ENCODE results near the gene PROZ.
"Not testable (repeated sequence)": the region's sequence is repeated elsewhere in the genome, so short reads cannot be mapped to it uniquely, and the experiment has no call there.

PROZ gene, protein sequence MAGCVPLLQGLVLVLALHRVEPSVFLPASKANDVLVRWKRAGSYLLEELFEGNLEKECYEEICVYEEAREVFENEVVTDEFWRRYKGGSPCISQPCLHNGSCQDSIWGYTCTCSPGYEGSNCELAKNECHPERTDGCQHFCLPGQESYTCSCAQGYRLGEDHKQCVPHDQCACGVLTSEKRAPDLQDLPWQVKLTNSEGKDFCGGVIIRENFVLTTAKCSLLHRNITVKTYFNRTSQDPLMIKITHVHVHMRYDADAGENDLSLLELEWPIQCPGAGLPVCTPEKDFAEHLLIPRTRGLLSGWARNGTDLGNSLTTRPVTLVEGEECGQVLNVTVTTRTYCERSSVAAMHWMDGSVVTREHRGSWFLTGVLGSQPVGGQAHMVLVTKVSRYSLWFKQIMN

DNA sequence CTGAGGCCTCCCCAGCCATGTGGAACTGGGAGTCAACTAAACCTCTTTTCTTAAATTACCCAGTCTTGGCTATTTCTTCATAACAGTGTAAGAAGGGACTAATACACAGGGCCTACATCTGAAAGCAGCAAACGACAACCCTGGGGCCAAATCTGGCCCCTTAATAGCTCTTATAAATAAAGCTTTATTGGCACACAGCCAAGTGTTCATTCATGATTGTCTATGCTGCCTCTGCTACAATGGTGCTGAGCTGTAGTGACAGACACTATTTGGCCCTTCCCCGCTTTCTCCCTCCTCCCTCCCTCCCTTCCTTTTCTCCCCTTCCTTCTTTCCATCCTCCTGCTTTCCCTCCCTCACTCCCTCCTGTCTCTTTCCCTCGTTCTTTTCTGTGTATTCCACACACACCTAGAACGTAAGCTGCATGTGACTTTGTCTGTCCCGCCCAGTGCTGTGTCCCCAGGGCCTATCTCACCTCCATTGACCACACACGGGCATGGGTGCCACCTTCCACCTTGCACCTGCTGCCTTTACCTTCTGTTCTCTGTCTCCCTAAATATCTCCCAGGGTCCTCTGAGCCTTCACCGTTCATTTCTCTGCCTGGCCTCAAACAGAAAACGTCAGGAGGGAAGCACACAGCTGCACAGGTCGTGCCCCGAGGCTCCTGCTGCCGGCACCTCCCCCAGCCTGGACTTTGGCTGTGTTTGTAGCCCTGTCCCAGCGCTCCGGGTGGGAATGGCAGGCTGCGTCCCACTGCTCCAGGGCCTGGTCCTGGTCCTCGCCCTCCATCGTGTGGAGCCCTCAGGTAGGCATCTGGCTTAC lies at the start of gene PROZ:
TSS of gene PROZ (plus strand) at position 720 of the 819 bp plus-strand sequence. CDS start at position 733, 13 bp downstream.
- DNase-seq: no peak

DNA sequence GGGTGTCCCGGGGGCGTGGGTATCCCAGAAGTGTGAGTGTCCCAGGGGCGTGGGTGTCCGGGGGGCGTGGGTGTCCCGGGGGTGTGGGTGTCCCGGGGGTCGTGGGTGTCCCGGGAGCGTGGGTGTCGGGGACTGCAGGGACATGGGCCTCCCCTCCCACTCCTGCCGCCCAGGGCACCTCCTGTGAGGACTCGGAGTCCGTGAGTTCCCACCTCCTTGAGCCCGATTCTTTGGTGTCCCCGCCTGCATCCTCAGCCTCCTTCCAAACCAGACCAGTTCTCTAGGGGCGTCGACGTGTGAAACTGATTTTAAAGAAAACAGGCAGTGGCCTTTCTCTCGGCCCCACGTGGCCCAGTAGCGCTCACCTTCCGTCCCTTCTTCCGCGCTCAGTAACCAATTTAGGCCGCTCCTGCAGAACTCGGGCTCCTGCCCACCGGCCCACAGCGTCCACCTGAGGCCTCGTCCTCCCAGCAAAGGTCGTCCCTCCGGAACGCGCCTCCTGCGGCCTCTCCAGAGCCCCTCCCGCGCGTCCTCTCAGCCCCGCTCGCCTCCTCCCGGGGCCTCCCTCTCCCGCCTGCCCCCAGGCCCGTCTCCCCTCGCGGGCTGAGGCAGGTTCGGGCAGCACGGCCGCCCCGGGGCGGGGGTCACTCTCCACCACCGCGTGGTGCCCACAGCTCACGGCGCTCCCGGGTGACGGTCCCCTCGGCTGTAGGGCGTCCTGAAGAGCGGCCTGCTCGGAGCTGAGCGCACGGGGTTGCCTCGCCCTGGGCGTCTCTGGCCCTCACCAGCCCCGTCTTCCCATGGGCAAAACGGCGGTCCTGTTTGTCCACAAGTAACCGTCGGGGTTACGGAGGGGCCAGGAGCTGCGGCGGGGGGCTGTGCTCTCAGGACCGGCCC lies 49.0 kb upstream of the PROZ start:
- no peak for DNase-seq

DNA sequence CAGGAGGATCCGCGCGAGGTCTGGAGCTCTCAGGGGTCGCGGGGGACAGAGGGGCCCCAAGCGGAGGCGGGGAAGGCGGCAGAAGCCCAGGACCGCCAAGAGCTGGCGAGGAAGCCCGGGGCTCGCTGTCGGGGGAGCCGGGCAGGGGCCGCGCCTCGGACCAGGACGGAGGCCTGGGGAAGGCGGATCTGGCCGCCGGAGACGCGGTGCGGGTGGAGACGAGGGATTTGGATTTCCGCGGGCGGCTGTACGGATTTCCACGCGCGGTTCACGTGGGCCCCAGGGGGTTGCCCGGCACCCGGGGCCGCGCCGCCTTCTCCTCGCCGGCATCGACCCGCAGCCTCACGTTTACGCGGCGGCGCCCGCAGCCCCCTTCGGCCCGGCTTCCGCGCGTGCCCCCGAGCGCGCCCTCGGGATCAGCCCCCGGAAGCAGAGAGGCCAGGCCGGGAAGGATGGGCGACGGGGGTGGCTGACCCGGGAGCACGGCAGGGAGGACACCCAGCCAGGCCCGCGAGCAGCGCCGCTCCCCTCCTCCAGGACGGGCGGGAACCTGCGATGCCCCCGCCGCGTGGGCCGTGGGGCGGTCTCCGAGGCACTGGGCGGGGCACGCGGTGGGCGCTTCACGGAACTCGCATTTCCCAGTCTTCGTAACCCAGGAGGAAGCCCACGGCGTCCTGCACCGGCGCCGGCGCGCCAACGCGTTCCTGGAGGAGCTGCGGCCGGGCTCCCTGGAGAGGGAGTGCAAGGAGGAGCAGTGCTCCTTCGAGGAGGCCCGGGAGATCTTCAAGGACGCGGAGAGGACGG lies 48.2 kb upstream of the PROZ start:
- DNase-seq: peak; percentile 39

DNA sequence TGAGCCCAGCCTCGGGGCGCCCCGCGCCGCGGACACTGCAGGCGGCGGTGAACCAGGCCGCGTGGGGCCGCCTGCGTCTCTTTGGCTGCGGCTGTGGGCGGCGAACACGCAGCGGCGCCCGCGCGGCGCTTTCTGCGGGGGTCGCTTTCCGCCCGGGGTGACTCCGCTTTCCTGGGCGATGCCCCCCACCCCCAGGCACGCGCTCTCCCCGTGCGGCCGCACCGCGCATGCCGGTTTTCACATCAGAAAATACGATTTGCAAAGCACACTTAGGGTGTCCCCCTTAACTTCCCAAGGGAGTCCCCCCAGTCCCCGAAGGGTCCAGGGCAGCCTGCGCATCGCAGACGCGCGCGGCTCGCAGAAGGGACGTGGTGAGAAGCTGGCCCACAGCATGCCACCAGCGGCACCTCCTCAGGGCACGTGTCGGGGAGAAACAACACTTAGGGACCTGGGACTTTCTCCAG lies 47.6 kb upstream of the PROZ start:
- DNase-seq: no peak

DNA sequence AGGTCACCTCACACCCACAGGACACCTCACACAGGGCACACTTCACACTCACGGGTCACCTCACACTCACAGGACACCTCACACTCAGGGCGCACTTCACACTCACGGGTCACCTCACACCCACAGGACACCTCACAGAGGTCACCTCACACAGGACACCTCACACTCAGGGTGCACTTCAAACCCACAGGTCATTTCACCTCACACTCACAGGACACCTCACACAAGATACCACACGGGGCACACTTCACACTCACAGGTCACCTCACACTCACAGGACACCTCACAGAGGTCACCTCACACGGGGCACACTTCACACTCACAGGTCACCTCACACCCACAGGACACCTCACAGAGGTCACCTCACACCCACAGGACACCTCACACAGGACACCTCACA lies 46.6 kb upstream of the PROZ start:
- DNase-seq: not testable (repeated sequence)

GRCh38 chr13:113112475-113112874 lies 46.0 kb upstream of the PROZ start:
- DNase-seq: not testable (repeated sequence)

GRCh38 chr13:113112893-113113845 lies 45.3 kb upstream of the PROZ start:
- no peak for DNase-seq

DNA sequence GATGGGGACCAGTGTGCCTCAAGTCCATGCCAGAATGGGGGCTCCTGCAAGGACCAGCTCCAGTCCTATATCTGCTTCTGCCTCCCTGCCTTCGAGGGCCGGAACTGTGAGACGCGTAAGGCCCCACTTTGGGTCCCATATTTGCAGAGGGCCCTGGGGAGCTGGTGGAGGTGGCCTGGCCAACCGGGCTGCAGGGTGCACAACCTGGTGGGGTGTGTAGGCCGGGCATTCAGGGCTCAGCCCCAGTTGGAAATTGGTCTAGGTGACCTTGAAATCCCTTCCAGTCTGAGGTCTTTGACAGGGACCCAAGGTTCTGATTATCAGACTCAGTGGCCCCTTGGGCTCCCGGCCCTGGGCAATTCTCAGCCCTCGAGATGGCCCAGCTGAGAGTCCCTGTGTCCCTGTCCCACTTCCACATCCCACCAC lies 44.6 kb upstream of the PROZ start:
- DNase-seq: no peak

DNA sequence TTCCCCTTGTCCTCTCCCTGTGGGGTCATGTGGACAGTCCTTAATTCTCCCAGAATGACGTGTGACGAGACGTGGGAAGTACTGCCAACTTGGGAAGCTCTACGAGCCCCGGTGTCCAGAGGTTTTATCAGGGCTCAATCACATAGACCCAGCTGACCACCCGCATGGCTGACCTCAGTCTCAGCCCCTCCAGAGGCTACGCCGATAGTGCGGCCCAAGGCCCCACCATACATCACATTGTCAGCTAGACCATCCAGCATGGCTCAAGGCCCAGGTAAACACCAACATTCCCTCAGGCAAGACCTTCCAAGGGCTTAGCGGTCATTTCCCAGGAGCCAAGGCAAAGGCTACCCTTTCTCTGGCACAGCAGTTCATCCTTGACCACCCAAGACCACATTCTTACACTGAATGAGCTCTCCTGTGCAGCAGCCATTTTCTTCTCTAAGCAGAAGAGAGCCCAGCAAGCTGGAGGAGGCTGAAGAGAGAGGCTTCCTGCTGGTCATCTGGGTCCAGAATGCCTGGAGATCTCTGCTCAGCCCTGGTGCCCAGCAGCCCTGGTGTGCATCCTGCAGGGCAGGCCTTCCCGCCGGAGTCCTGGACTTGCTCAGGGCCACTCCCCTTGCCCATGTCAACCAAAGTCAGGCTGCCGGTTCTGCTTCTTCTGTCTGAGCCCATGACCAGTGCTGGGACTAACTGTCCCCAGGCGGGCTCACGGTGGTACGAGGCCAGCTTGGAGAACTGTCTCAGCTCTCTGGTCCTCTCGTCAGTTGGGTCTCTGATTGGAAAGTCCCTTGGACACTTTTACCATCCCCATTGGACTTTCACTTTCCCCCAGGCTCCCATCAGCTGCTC lies 43.7 kb upstream of the PROZ start:
- DNase-seq: no peak

- no peak for DNase-seq
Observed at GRCh38 chr13:113115363-113116205, 42.9 kb upstream of the PROZ start.

DNA sequence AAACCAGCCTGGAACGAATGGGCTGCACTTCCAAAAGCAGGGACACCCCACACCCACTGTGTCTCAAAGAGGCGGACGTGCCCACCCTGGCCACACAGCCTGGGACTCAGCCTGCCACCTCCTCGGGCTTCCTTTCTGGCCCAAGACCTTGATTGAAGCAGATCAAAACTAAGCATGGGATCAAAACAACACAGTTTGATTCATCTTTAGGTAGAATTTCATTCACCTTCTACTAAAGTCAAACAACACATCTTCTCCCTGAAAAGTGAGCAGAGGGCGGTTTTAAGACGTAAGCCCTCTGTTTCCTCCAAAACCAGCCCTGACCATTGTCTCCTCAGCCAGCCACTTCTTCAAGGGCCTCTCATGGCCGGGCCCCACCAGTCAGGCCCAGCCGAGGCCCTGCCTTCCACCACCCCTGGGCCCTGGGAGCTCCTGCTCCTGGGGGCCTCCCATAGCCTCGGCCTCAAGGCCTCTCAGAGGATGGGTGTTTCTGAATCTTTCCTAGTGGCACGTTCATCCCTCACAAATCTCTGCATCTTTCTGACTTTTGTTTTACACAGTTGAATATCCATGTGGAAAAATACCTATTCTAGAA lies 42.1 kb upstream of the PROZ start:
- DNase-seq: no peak

- no peak for DNase-seq
Observed at GRCh38 chr13:113116871-113117271, 41.6 kb upstream of the PROZ start.

GRCh38 chr13:113117335-113117872 lies 41.0 kb upstream of the PROZ start:
- DNase-seq: no peak

DNA sequence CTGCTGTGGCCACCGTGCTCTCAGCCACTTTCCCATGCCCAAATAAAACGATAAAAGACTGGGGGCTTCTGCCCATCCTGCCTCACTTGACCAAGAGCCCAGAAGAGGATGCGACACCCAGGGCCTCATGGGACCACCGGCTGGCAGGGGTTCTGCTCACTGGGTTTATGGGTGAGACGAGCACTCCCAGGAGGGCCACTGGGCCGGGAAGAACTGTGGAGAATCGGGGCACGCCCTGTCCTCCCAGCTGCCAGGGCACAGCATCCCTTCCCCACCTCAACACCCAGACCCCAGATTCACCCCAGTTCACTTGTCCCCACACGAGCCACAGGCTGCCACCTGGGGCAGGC lies 40.6 kb upstream of the PROZ start:
- no peak for DNase-seq

DNA sequence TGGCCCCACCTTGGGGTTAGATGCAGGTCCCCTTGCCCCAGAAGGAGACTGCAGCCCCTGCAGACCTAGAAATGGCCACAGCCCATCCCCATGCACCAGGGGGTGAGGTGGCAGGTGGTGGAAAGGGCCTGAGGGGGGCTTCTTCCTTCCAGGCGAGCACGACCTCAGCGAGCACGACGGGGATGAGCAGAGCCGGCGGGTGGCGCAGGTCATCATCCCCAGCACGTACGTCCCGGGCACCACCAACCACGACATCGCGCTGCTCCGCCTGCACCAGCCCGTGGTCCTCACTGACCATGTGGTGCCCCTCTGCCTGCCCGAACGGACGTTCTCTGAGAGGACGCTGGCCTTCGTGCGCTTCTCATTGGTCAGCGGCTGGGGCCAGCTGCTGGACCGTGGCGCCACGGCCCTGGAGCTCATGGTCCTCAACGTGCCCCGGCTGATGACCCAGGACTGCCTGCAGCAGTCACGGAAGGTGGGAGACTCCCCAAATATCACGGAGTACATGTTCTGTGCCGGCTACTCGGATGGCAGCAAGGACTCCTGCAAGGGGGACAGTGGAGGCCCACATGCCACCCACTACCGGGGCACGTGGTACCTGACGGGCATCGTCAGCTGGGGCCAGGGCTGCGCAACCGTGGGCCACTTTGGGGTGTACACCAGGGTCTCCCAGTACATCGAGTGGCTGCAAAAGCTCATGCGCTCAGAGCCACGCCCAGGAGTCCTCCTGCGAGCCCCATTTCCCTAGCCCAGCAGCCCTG lies 40.0 kb upstream of the PROZ start:
- DNase-seq: no peak

- no peak for DNase-seq
Observed at GRCh38 chr13:113119166-113119821, 39.2 kb upstream of the PROZ start.

DNA sequence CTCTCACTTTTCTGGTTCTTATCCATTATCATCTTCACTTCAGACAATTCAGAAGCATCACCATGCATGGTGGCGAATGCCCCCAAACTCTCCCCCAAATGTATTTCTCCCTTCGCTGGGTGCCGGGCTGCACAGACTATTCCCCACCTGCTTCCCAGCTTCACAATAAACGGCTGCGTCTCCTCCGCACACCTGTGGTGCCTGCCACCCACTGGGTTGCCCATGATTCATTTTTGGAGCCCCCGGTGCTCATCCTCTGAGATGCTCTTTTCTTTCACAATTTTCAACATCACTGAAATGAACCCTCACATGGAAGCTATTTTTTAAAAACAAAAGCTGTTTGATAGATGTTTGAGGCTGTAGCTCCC lies 38.6 kb upstream of the PROZ start:
- no peak for DNase-seq
